HL-60/S4 treated with retinoic acid at 250 ng/mL for 4 days and 3 days (cell line): Measurements from ENCODE around the gene BCORL1.

Experiments used
- in situ Hi-C: fragments of 300-500 bp; cut with MboI; formaldehyde crosslinking; loops from 2 replicates; pipeline ENCODE4 v1.7.0; 2022; ENCODE audit warnings: low sequenced_read_pairs

Gene BCORL1

DNA sequence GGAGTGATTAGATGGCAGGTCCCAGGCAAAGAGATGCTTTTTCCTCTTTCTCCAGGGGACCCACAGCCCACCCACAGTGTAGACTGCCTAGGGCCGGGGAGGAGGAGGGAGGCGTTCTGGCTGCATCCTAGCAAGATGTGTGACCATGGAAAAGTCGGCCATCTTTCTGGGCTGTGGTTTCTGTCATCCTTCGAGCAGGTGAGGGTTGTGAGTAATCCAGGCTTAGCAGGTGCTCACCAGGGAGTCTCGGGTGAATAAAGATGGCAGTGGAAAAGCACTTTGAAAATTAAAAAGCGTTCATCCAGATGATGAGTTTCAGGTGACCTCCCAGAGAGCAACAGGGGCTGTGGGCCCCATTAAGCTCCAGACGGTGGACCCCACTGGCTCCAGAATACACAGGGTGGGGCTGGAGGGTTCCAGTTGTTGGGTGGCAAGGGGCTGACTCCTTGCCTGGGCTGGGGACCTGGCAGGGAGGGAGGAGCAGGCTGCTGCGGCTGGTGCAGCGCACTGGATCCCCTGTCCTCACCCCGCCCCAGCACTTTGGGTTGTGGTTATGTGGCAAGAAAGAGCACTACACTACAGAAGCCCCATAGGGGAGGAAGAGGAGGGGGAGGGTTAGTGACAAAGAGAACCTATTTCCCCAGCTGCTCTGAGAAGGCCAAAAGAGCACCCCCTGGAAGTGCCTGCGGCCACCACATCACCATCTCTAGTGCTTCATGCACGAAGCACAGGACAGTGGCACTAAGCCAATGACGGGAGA is 104.2 kb downstream of the BCORL1 start:
- in situ Hi-C loops = no loop called here

DNA sequence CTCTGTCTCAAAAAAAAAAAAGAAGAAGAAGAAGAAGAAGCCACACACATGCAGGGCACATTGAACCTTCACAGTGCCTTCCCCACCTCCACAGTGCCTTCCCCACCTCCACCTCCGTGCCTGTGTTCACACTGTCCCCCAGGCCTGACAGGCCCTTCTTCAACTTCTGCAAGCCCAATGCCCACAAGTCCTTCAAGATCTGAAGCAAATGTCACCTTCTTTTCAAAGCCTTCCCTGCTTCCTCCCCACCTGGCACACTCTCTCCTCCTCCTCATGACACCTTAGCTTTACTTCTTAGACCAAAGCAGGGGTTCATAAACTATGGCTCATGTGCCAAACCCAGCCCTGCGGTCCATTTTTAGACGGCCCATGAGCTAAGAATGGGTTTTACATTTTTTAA is 107.9 kb downstream of the BCORL1 start:
- in situ Hi-C loops = no loop called here

DNA sequence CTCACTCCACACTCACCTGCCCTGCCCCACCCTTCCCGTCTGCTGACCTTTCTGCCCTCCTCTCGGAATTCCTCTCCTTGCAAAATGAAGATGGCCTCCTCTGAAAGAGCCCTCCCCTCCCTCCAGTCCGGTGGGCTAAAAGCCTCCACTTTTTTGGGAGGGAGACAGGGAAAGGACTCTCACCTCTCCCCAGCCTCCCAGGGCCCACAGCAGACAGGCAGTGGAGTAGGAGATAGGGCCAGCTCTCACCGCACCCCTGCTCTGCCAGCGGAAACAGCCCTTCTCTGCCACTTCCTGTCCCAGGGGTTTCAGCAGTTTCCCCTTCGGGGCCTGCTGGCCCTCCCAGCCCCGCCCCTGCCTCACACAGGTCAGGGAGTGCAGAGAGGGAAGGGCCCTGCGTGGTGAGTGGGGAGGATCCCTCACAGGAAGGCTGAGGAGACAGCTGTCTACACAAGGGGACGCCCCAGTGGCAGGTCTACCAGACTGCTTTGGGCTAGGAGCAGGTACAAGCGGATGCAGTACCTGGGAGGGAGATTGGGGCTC is 109.6 kb downstream of the BCORL1 start:
- in situ Hi-C loops = no loop called here

DNA sequence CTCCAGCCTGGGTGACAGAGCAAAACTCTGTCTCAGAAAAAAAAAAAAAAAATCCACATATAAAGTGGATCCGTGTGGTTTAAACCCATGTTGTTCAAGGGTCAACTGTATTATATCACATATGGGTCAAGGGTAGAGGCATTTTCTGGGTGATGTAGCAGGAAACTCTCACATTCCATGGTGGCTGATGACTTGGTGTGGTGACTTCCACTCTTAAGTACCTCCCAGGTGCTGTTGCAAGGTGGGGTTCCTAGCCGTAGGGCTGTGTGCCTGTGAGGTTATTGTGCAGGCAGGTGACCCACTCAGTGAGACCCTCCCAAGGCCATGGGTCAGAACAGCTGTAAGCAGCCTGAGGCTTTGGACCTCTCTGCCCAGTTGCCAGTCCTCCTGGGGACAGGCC is 110.8 kb downstream of the BCORL1 start:
- in situ Hi-C loops = no loop called here

DNA sequence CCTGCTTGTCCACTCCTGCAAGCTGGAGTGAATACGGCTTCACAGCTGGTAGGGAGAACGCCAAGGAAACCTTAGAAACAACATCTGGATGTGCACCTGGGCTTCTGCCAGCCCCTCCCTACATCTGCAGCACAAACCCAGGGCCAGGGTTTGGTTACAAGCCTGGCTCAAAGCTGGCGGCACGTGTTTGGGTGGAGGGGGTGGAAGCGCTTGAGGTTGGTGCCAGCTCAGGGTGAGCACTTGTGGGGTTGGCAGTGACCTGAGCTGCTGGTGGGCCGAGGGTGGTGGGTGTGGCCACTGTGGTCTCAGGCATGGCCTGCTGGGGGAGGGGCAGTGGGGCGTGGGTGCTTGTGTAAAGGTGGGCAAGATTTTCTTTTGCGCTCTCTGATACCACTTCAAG is 112.3 kb downstream of the BCORL1 start:
- in situ Hi-C loops = no loop called here

DNA sequence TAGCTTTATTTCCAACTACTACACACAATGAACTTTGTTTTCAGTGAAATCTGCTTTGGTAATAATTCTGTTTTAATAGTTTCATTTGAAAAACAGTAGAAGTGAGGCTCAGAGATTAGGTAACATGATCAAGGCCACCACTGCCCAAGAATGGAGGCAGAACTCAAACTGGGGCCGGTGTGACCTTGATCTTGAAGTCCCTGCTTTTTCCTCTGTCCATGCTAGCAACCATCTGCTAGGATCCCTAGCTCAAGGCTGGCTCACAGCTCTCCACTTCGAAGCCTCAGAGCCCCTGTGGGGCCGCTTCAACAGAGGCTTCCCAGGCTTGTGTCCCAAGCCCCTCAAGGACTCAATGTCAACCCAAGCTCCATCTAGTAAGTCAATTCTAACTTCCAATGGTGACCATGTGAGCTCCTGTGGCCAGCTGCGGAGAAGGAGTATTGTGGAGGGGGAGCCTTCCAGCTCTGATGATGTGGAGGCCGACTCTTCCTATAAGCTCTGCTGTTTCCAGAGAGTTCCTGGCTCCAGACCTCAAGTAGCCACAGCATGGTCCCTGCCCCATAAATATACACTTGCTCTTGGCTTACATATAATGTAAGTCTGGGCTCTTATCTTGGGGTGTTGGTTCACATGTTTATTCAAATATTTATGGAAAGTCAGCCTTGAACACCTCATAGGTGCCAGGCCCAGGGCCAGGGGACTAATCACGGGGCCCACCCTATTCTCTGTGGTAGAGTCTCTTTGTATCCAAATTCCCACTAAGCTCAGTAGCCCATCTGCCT is 113.0 kb downstream of the BCORL1 start:
- in situ Hi-C loops = no loop called here

DNA sequence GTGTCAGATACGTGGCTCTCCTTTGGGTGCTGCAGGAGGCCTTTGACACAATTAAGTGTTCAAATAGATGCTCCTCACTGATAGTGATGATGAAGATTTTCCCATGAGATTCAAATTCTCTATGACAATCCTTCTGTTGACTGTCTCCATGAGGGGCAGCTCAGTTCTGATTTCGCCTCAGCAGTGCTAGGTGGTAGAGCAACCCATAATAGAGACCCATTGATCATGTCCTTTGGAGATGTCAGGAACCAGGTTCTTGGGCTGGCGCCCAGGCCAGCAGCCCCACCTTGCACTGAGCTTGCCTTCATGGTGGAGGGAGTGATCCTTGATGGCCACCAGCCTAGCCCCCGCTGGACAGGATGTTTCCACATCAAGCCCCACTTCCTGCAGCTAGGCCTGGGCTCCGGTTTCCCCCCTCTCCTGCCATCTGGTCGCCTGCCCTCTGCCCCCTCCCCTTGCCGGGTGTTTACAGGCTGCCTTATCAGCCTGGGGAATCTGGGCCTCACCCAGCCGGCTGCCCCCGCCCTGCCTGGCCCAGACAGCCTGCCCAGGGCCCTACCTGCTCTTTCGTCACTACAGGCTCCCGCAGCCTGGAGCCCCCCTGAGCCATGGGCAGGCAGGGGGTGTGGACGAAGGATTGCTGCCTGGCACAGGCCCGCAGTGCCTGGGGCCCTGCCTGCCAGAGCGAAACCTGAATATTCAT is 115.2 kb downstream of the BCORL1 start:
- in situ Hi-C loops = no loop called here

DNA sequence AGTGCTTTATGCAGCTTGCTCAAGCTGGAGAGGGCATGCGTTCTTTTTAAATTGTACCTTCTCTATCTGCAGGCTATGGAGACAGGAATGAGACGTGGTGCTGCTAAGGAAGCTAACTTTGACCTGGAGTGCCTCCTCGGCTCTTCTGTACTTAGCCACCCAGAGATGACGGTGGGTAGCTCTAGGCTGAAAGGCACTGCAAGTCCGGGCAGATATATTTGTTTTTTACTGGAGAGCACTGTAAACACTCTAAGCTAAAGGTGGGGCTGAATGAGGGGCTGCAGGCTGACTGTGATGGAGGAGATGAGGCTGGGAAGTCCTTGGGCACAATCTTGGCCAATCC is 115.7 kb downstream of the BCORL1 start:
- in situ Hi-C loops = no loop called here

DNA sequence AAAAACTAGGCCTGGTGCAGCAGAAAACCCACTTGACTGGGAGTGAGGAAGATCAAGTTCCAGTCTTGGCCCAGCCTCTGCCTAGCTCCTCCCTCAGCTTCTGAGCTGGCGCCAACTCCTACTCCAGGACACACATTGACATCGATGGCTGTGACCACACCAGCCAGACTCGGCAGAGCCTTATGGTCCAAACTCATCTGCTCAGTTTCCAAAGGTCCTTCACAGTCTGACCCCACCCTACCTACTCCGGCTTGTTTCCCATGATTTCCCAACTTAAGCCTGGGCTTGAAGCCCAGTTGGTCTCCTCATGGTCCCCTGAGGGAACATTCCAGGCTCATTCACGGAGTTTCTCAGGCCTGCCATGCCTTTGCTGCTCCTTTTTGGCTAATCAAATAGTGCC is 117.7 kb downstream of the BCORL1 start:
- in situ Hi-C loops = no loop called here

DNA sequence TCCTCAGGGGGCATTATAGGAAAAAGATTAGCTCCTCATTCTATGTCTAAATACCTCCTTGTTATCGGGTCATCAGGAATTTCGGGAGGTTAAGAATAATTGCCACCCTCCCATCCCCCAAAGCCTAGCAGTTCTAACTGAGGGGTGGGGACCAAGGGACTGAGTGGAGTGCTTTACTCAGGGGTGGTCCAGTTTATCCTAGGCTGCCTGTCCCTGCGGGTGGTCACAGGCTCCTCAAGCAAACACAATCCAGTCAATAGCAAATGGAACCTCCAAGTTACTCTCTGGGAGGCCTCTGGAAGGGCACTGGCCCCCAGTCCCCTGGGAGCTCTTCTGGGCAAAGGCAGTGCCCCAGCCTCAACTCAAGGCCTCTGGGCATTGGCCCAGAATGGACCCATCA is 121.2 kb downstream of the BCORL1 start:
- in situ Hi-C loops = no loop called here

DNA sequence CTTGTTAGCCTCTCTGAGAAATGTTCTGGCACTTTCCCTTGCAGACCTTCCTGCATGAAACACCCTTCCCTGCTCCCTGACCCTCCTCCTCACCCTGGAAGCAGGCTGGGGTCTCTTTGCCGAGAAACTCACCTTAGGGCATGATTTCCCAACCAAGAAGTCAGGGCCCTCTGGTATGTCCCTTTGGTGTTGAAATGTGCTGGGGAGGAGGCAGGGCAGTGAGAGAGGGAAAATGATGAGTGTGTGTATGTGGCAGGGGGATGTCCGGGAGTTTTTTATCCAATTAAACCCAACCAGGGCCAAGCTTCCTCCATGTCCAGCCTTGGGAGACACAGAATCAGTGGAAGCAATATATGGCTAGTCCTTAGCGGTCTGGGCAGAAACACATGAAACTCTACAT is 122.8 kb downstream of the BCORL1 start:
- in situ Hi-C loops = no loop called here

DNA sequence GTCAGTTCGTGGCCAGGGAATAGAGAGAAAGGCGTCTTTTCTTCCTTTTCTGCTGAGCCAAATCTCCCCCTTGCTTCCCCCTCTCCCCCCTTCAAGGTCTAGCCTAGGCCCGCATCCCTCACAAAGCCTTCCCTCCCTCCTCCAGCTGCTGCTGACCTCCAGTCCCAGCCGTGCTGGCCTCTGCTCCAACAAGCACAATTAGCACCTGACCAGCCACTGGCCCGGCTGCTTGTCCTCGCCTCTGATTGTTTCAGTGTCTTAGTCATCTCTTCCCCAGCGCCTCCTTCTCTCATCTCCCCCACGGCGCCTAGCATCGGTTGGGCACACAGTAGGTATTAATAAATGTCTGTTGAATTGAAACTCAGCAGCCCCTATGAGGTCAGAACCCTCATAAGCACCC is 123.6 kb downstream of the BCORL1 start:
- in situ Hi-C loops = no loop called here
